GM23248 (cell line): Measurements from ENCODE around the gene PREX1.

Experiments used
- EZH2 ChIP-seq: fragments of 200-600 bp; sonication (generic); IDR thresholded peaks from 2 replicates; pipeline ENCODE4 v1.6.1; 2018; ENCODE audit warnings: antibody characterized with exemption, mild to moderate bottlenecking; ENCODE audit not compliant: insufficient read depth, poor library complexity, severe bottlenecking
- EZH2phosphoT487 ChIP-seq: fragments of 200-600 bp; sonication (generic); IDR thresholded peaks from 2 replicates; pipeline ENCODE4 v1.6.1; 2018; ENCODE audit warnings: antibody characterized with exemption, moderate library complexity, mild to moderate bottlenecking, low read depth; ENCODE audit not compliant: insufficient read depth

GRCh38 chr20:48736636-48737035, 91.2 kb downstream of the PREX1 start:
- TF ChIP-seq EZH2 (no peak), EZH2phosphoT487 (no peak)
